Natural killer cell (primary cell): Measurements from ENCODE around the gene ARHGAP6. TPM values are rescaled to one million over a fixed set of nuclear protein-coding genes. Genes with fewer than 3 reads are reported as not detected.

Experiments
- ATAC-seq, 3 donors: fragments of 150-1000 bp in 2 of 3; fragments of 200-7000 bp in 1 of 3; cut with Tn5 transposase; 1 replicate in 1 of 3; 2 replicates in 2 of 3; pipeline ENCODE4 v1.10.0; 2021; ENCODE audit warnings: mild to moderate bottlenecking in 2 of 3, moderate library complexity in 2 of 3
- DNase-seq, 2 donors: peaks; one replicate each; pipeline versions ENCODE4 v3.0.0 to v3.0.0-alpha.2; 2013 to 2021; ENCODE audit warnings: mixed read lengths in 1 of 2
- H3K27ac ChIP-seq: one replicate; pipeline ENCODE4 v1.5.1; 2013; ENCODE audit warnings: mild to moderate bottlenecking, low read length
- H3K27me3 ChIP-seq: one replicate; pipeline ENCODE4 v1.6.1; 2013; ENCODE audit warnings: low read length; ENCODE audit not compliant: control insufficient read depth, insufficient read depth
- H3K36me3 ChIP-seq: one replicate; pipeline ENCODE4 v1.6.1; 2013; ENCODE audit warnings: low read length; ENCODE audit not compliant: control insufficient read depth, insufficient read depth
- H3K4me1 ChIP-seq: one replicate; pipeline ENCODE4 v1.6.1; 2013; ENCODE audit warnings: low read length; ENCODE audit not compliant: control insufficient read depth, insufficient read depth
- H3K4me3 ChIP-seq: one replicate; pipeline ENCODE4 v1.5.1; 2013; ENCODE audit warnings: low read length
- H3K9me3 ChIP-seq: one replicate; pipeline ENCODE4 v1.6.1; 2013; ENCODE audit warnings: low read length; ENCODE audit not compliant: control insufficient read depth, insufficient read depth
- H3K27ac Mint-ChIP-seq, 2 donors: one replicate each; pipeline ENCODE4 v1.8.0; 2022; ENCODE audit warnings: mild to moderate bottlenecking in 2 of 2, mixed read lengths in 2 of 2, moderate library complexity in 1 of 2
- H3K27me3 Mint-ChIP-seq, 2 donors: one replicate each; pipeline ENCODE4 v1.8.0; 2022; ENCODE audit warnings: low read depth in 2 of 2, mixed read lengths in 2 of 2
- H3K36me3 Mint-ChIP-seq: one replicate; pipeline ENCODE4 v1.8.0; 2022; ENCODE audit warnings: mixed read lengths
- H3K4me1 Mint-ChIP-seq, 2 donors: one replicate each; pipeline ENCODE4 v1.8.0; 2022; ENCODE audit warnings: mixed read lengths in 2 of 2
- H3K4me3 Mint-ChIP-seq: one replicate; pipeline ENCODE4 v1.8.0; 2022; ENCODE audit warnings: mild to moderate bottlenecking, moderate library complexity, mixed read lengths
- H3K9me3 Mint-ChIP-seq, 2 donors: one replicate each; pipeline ENCODE4 v1.8.0; 2022; ENCODE audit warnings: mixed read lengths in 2 of 2
- CTCF ChIP-seq: fragments of 200-600 bp; IDR thresholded peaks from one replicate; pipeline ENCODE4 v1.8.0; 2022; ENCODE audit warnings: antibody characterized with exemption
- WGBS: methylation state at CpG from one replicate; pipeline ENCODE4 v1.1.7; 2013; ENCODE audit warnings: missing lambda C conversion rate; ENCODE audit not compliant: insufficient coverage; 5-methylcytosine and 5-hydroxymethylcytosine counted together
- intact Hi-C: fragments of 100-400 bp; cut with micrococcal nuclease; formaldehyde crosslinking; loops from one replicate; pipeline ENCODE4 v1.14.2; 2022
- total RNA-seq, 4 donors: library from RNA; stranded (reverse); fragments of 120-200 nt in 1 of 4; gene quantifications; one replicate each; pipeline versions ENCODE4 v1.2.3 to v1.2.4, GENCODE V29; 2013 to 2022

The ARHGAP6 gene
- total RNA-seq, 3 donors from 2014 or later (not counting 1 experiment from before 2014, with no cell fraction given): 0.32 to 1.9 (median 1.8) TPM

- Histone ChIP-seq H3K27ac (no peak overlapping the region), H3K4me3 (no peak overlapping the region), H3K27me3 (no peaks in the 10 kb centered on the region), H3K36me3 (no peaks in the 10 kb centered on the region), H3K9me3 (no peaks in the 10 kb centered on the region), H3K4me1 (no peaks in the 10 kb centered on the region)
- ATAC-seq (no peak), DNase-seq (no peak)
- H3K27ac Mint-ChIP-seq: no peak overlapping the region
- H3K4me1 Mint-ChIP-seq: no peaks in the 10 kb centered on the region
- H3K36me3 Mint-ChIP-seq: no peaks in the 10 kb centered on the region
- WGBS: 94% methylated on average over 8 of the region's 8 CpGs
- intact Hi-C loops: no loop called here
- H3K9me3 Mint-ChIP-seq: peaks cover 2% of the 10 kb centered on the region in 2 donors
- H3K4me3 Mint-ChIP-seq: no peak overlapping the region
- peaks cover 0 to 2% of the 10 kb centered on the region in 2 donors for H3K27me3 Mint-ChIP-seq
- TF ChIP-seq CTCF: no peak
These were observed 200.8 kb downstream of the ARHGAP6 start for GRCh38 chrX:11464836-11465463.

- Histone ChIP-seq H3K27me3 (no peaks in the 10 kb centered on the region), H3K36me3 (no peaks in the 10 kb centered on the region), H3K27ac (no peak overlapping the region), H3K4me1 (no peaks in the 10 kb centered on the region), H3K4me3 (no peak overlapping the region), H3K9me3 (no peaks in the 10 kb centered on the region)
- Mint-ChIP-seq H3K36me3 (no peaks in the 10 kb centered on the region), H3K4me3 (no peak overlapping the region), H3K4me1 (no peaks in the 10 kb centered on the region), H3K27ac (no peak overlapping the region), H3K27me3 (peaks cover 0 to 2% of the 10 kb centered on the region in 2 donors), H3K9me3 (peaks cover 2% of the 10 kb centered on the region in 2 donors)
- DNase-seq (no peak), ATAC-seq (no peak)
- 86% methylated on average over 1 of the region's 1 CpG for WGBS
- TF ChIP-seq CTCF: no peak
- intact Hi-C loops: no loop called here
These were observed 201.3 kb downstream of the ARHGAP6 start for GRCh38 chrX:11464380-11464779.

- Mint-ChIP-seq H3K4me3 (no peak overlapping the region), H3K27me3 (peaks cover 0 to 2% of the 10 kb centered on the region in 2 donors), H3K36me3 (no peaks in the 10 kb centered on the region), H3K27ac (no peak overlapping the region), H3K9me3 (peaks cover 2% of the 10 kb centered on the region in 2 donors), H3K4me1 (no peaks in the 10 kb centered on the region)
- Histone ChIP-seq H3K4me3 (no peak overlapping the region), H3K4me1 (no peaks in the 10 kb centered on the region), H3K27ac (no peak overlapping the region), H3K27me3 (no peaks in the 10 kb centered on the region), H3K36me3 (no peaks in the 10 kb centered on the region), H3K9me3 (no peaks in the 10 kb centered on the region)
- DNase-seq (no peak), ATAC-seq (no peak)
- intact Hi-C loops: no loop called here
- no peak for TF ChIP-seq CTCF
- 66% methylated on average over 2 of the region's 2 CpGs for WGBS
These were observed 203.1 kb downstream of the ARHGAP6 start for GRCh38 chrX:11462648-11463047.

GRCh38 chrX:11462136-11462535 lies 203.6 kb downstream of the ARHGAP6 start:
- Histone ChIP-seq H3K27me3 (no peaks in the 10 kb centered on the region), H3K36me3 (no peaks in the 10 kb centered on the region), H3K9me3 (no peaks in the 10 kb centered on the region), H3K4me1 (no peaks in the 10 kb centered on the region), H3K27ac (no peak overlapping the region), H3K4me3 (no peak overlapping the region)
- 88% methylated on average over 1 of the region's 5 CpGs for WGBS
- Mint-ChIP-seq H3K4me3 (no peak overlapping the region), H3K27me3 (peaks cover 0 to 2% of the 10 kb centered on the region in 2 donors), H3K4me1 (no peaks in the 10 kb centered on the region), H3K27ac (no peak overlapping the region), H3K9me3 (peaks cover 0 to 2% of the 10 kb centered on the region in 2 donors), H3K36me3 (no peaks in the 10 kb centered on the region)
- intact Hi-C loops: no loop called here
- no peak for TF ChIP-seq CTCF
- ATAC-seq (no peak), DNase-seq (no peak)
